Forelimb muscle (tissue), 1 donor: ENCODE data around the gene ALK. TPM values are rescaled to one million over a fixed set of nuclear protein-coding genes. Genes with fewer than 3 reads are reported as not detected.

ENCODE experiments used
- DNase-seq: peaks from one replicate; pipeline ENCODE4 v3.0.0-alpha.2; 2013; ENCODE audit warnings: low read depth
- polyA plus RNA-seq: library from polyadenylated mRNA; unstranded; fragments of 120-200 nt; gene quantifications from one replicate; pipeline ENCODE4 v1.2.1, GENCODE V29; 2013; ENCODE audit not compliant: insufficient read length

ALK gene
- polyA plus RNA-seq, 1 donor: 0.03 TPM

DNA sequence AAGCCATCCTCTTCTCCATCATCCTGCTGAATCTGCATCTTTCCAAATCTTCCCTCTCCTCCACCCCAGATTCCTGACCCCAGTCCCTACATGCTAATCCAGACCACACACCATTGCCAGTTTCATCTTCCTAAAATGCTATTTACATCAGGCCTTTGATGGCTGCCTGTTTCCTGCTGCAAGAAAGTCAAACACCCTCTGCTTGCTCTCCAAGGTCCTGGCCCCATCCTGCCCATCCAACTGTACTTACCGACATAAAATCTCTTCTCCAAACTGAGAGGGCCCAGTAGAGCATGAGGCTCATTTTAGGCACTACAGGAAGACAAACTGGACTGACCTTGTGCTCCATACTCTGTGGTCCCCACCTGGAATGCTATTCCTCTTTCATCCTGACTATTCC is 19.0 kb downstream of the ALK start:
- no peak for DNase-seq

GRCh38 chr2:29900971-29901633 is 20.3 kb downstream of the ALK start:
- DNase-seq: no peak

GRCh38 chr2:29898999-29899398 is 22.4 kb downstream of the ALK start:
- DNase-seq: no peak

GRCh38 chr2:29894822-29895614 is 26.4 kb downstream of the ALK start:
- no peak for DNase-seq

DNA sequence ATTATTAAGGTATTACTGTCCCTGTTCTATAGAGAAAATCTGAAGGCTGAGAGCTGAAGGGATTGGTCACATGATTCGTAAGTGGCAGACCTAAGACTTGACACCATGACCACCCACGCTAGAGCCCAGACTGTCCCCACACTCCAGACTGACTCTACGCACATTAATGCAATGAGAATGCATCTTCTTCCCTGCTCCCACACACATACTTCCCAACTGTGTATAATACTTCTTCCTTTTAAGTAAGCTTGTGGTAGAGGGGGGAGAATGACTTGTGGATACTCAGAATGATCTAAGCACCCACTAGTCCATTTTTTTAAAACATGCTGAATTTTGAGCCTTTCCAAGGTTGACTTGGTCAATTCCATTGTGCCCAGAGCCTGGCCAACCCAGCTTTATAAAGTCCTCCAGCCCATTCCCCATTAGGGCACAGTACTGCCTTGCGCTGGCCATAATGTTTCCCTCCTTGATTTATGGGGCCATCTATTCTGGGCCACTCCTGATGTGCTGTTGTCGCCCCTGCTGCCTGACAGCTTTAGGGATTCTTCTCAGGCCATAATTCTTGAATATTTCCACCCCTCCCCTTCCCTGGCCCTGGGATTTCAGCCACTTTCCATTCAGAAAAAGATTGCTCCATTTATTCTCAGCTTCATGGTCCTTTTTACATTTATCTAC is 28.7 kb downstream of the ALK start:
- DNase-seq: no peak

- no peak for DNase-seq
Measured at GRCh38 chr2:29881089-29881730, 40.2 kb downstream of the ALK start.

DNA sequence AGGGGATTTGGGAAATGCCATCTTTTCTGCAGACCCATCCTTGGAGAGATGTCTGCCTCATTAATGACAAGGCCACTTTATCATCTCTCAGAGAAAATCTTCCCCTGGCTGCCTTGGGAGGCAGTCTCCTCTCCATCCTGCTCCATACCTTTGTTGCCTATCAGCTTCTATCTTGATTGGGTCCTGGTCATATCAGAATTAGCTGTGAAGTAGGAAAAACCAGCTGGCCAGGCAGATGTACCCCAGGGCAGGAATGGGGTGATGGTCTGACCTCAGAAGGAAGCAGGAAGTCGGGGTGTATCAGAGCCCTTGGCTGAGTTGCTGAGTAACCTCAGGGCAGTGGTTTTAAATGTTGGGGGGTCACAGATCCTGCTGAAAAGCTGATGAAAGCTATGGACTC is 41.3 kb downstream of the ALK start:
- DNase-seq: no peak

DNA sequence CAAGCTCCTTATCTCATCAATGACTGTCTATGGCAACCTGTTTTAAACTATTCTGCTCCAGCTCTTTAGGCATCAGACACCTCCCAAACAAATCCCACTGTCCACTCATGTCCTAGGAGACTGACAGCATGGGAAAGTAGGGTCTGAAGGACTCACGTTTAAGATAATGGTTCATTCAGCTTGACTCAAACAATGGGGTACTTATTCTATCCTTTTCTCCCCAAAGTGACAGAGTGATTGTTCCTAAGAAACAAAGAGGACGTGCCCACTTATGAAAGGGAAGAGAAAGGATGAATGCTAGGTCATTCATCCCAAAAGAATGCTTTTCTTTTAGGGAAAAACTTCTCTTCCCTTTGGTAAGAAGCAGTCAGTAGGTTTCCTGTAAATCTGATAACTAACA is 41.9 kb downstream of the ALK start:
- DNase-seq: no peak

- DNase-seq: no peak
Measured at GRCh38 chr2:29878898-29879297, 42.5 kb downstream of the ALK start.

- no peak for DNase-seq
Measured at GRCh38 chr2:29876374-29876773, 45.0 kb downstream of the ALK start.

- no peak for DNase-seq
Measured at GRCh38 chr2:29874745-29875144, 46.6 kb downstream of the ALK start.

DNA sequence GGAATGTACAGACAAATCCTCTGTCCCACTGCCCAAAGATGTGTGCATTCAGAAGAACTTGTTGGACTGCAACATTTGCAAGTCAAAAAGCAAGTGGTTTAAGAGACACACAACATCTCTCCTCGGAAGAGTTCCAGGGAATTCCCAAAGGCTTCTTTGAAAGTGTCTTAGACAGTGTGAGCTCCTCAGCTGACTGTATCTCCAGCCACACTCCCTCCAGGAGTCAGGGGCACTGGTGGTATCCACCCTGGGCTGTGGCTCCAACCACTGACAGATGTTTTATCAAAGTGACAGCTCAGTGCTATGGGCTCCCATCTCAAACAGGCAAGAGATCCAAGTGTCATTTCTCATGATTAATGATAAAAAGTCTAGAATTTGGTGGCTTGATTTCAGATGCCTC is 48.5 kb downstream of the ALK start:
- no peak for DNase-seq

DNA sequence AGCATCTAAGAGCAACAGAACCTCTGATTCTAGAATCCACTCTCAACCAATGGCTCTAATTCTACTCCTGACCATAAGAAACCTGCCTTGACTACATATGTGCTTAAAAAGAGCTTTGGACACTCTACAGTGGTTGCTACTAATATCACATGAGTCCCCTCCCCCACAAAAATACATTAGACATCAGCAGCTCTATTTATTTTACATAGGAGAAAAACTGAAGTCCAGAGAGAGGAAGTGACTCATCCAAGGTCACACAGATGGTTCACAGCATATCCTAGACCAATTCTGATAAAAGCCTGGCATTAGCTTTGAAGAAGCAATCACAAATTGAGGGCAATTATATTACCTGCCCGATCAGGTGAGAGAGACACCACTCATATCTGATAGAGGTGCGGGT is 49.8 kb downstream of the ALK start:
- no peak for DNase-seq

DNA sequence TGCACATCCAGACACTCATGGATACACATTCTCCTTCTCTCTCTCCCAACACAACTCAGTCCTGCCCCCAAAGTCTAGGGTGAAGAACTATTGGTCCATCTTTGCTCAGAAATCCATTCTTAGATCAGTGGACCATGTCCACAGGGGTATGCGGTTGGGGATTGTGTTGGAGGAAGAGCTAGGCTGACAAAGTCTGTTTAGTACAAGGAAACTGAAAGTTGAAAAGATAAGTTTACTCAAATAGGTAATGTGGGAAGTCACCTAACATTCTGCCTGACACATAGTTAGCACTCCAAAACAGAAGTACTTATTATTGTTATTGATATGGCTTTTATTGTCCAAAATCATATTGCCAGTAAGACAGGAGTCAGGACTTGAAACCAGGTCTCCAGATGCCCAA is 55.9 kb downstream of the ALK start:
- no peak for DNase-seq

GRCh38 chr2:29864988-29865387 is 56.4 kb downstream of the ALK start:
- DNase-seq: no peak

- DNase-seq: no peak
Measured at GRCh38 chr2:29855924-29856639, 65.3 kb downstream of the ALK start.

DNA sequence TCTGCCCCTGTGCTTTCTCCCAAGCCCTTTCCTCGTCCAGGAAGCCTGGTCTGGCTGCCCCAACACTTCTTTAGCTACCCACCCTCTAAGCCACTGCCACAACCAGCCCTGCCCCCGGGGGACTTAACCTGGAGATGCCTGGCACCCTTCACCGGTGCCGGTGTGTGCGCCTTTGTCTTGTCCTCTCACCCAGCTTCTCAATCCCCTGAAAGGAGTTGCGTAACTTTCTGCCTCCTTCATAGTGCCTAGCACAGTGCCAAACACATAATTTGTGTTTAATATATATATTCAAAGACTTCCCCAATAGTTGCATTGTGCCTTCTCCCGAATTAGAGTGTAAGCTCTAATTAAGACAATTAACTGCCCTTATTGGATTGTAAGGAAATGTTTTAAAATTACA is 70.6 kb downstream of the ALK start:
- DNase-seq: no peak

DNA sequence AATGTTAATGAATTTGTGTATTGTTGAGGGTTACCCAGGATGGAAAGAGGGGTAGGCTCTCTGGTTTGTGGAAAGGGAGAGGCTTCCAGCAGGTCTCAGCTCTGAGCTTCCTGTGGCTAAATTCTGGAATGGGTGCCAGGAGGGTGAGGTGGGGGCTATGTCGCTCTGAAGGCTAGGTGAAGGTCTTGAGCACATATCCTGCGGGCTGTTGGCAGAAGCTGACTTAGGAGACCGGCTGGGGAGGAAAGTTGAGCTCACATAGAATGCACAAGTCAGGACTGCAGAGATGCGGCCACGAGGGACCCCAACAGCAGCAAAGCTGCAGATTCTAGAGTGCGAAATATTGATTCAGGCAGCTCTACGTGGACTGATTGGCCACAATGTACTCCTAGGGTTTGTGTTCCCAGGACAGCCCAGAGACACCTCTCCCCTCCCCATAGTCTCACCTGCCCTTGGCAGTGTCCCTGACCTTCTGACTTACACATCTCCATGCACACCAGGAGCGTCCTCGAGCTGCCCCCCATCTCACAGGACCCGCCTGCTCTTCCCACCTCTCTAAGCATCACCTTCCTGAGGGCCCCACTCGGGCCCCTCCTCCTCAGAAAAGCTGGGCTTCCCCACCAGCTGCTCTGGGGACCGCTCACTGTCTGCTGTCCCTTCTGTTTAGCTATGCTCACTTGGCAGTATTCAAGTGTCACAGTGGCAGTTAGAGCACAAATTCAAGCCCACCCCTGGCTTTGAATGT is 72.6 kb downstream of the ALK start:
- no peak for DNase-seq

GRCh38 chr2:29847886-29848285 is 73.5 kb downstream of the ALK start:
- no peak for DNase-seq

DNA sequence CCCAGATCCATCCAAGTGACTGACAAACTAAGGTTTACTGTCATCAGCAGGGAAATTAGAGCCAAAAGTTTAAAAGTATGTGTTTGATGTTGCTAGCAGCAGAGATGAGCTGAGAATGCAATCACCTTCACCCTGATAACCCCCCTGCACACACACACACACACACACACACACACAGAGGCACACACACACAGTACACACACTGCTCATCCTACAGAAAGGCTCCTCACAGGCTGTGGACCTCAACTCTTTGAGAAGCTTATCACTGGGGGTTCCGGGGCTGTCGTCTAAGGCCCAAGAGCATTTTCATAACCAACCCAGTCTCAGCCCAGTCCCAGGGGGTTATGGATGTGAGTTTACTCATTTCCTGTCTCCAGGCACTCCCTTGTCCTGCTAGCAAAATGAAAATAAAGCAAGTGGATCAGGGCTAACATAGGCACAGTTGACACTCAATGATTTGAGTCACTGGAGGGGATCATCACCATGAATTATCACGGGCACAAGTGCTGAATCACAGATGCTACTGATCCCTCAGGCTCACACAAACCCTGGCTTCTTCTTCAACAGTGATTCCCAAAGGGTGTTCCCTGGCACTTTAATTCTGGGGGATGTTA is 76.6 kb downstream of the ALK start:
- no peak for DNase-seq
